ENCODE data around the gene SLC35D1.

- no peak for TF ChIP-seq CTCF (conservative IDR thresholded peaks at IDR 0.05)
- TF ChIP-seq ZFX (IDR thresholded peaks at IDR 0.05) = no peak
These were observed 54.1 kb downstream of the SLC35D1 start for GRCh38 chr1:66999640-67000400.
